ENCODE results near the gene XYLT2. TPM values are rescaled to one million over a fixed set of nuclear protein-coding genes. Genes with fewer than 3 reads are reported as not detected.

Gene XYLT2
- total and polyA plus RNA-seq, 3 donors from 2014 or later = 37.6 to 47.4 (median 44.1) TPM

GRCh38 chr17:50358177-50358576 is 12.3 kb downstream of the XYLT2 start:
- no peak for DNase-seq
- Histone ChIP-seq H3K4me3 (no peak overlapping the region), H3K27me3 (no peaks in the 10 kb centered on the region), H3K27ac (no peak overlapping the region), H3K9me3 (no peaks in the 10 kb centered on the region), H3K36me3 (ENCODE audit: low read depth, missing control alignments) (no peaks in the 10 kb centered on the region), H3K4me1 (peaks cover 24% of the 10 kb centered on the region)
- intact Hi-C loops (cut with DNase I; ENCODE audit: low total_unique reads) = no loop called here
- WGBS, 2 donors = 93 to 94% methylated on average over 13 to 17 of the region's 17 CpGs
- TF ChIP-seq POLR2A (IDR thresholded peaks at IDR 0.05) (no peak), CTCF (IDR thresholded peaks at IDR 0.05) (no peak)

GRCh38 chr17:50359005-50359699 is 13.2 kb downstream of the XYLT2 start:
- no peaks in the 10 kb centered on the region for H3K9me3 ChIP-seq
- peaks cover 32% of the 10 kb centered on the region for H3K4me1 ChIP-seq
- WGBS, 2 donors = 42 to 56% methylated on average over 3 to 5 of the region's 5 CpGs
- no peaks in the 10 kb centered on the region for H3K27me3 ChIP-seq
- peak; percentile 40 for DNase-seq
- intact Hi-C loops (cut with DNase I; ENCODE audit: low total_unique reads) = no loop called here
- H3K4me3 ChIP-seq = no peak overlapping the region
- peak overlapping the region; percentile 22 to 50 for H3K27ac ChIP-seq
- no peaks in the 10 kb centered on the region for H3K36me3 ChIP-seq (ENCODE audit: low read depth, missing control alignments)
- no peak for TF ChIP-seq CTCF (IDR thresholded peaks at IDR 0.05)
- TF ChIP-seq POLR2A (IDR thresholded peaks at IDR 0.05) = no peak

- 42 to 66% methylated on average over 2 to 14 of the region's 14 CpGs for WGBS, 2 donors
Observed at GRCh38 chr17:50359998-50360461, 14.1 kb downstream of the XYLT2 start.

DNA sequence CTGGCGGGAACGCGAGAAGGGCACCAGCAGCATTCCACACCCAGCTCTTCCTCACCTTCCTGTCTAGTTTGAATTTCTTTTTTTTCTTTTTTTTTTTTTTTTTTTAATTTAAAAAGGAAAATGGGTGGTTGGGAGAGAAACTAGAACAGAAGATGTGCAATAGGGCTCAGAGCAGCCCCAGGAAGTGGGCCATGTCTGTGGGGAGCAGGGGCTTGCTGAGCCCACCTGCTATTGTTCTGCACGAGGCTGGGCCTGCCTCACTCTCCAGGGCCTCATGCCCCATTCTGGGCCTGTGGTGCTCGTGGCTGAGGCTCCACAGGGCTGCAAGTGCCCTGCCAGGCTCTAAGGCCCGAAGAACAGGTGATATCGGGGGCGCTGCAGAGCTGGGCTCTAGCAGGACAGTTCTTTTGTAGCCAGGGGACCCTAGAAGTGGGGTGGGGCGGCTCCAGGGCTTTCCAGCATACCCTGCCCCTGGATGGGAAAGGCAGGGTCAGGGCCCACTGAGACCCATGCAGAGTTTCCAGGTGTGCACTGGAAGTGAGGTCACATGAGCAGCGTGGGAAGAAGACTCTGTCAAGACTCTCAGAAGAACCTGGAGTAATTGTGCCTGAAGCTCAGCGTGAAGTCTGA is 14.7 kb downstream of the XYLT2 start:
- Histone ChIP-seq H3K9me3 (no peaks in the 10 kb centered on the region), H3K27me3 (no peaks in the 10 kb centered on the region), H3K4me3 (no peak overlapping the region), H3K4me1 (peaks cover 32% of the 10 kb centered on the region), H3K36me3 (ENCODE audit: low read depth, missing control alignments) (no peaks in the 10 kb centered on the region), H3K27ac (peak overlapping the region; percentile 22 to 64)
- intact Hi-C loops (cut with DNase I; ENCODE audit: low total_unique reads) = no loop called here
- DNase-seq = no peak
- WGBS, 2 donors = 89 to 91% methylated on average over 8 to 11 of the region's 11 CpGs
- TF ChIP-seq POLR2A (IDR thresholded peaks at IDR 0.05) (no peak), CTCF (IDR thresholded peaks at IDR 0.05) (no peak)

More at GRCh38 chr17:50359998-50360461, 14.1 kb downstream of the XYLT2 start:
- Histone ChIP-seq H3K27me3 (no peaks in the 10 kb centered on the region), H3K9me3 (no peaks in the 10 kb centered on the region), H3K36me3 (ENCODE audit: low read depth, missing control alignments) (no peaks in the 10 kb centered on the region), H3K4me1 (peaks cover 32% of the 10 kb centered on the region), H3K27ac (peak overlapping the region; percentile 22 to 64), H3K4me3 (no peak overlapping the region)
- DNase-seq = no peak
- TF ChIP-seq POLR2A (IDR thresholded peaks at IDR 0.05) (no peak), CTCF (IDR thresholded peaks at IDR 0.05) (no peak)
- intact Hi-C loops (cut with DNase I; ENCODE audit: low total_unique reads) = no loop called here

Data from testis (tissue), 3 donors.